ENCODE data around the gene SKAP1. TPM values are rescaled to one million over a fixed set of nuclear protein-coding genes. Genes with fewer than 3 reads are reported as not detected.

The SKAP1 gene
- total and polyA plus RNA-seq, 2 of the 13 experiments (the other 11 are each of a cell fraction or from before 2014, with no cell fraction given) = 0.21 TPM; not detected in 1

GRCh38 chr17:48440669-48441068, 10.7 kb upstream of the SKAP1 start:
- H3K4me2 ChIP-seq (ENCODE audit: low read depth, low read length) = no peak overlapping the region
- BruUV-seq (replicated peaks) = no TSS peak
- FAIRE-seq = no peak

GRCh38 chr17:48439875-48440505, 10.0 kb upstream of the SKAP1 start:
- FAIRE-seq = no peak
- ChIA-PET CTCF (ENCODE audit: low intra/inter-chr PET ratio, low total read pairs) (no interaction called here), POLR2A (no interaction called here)
- Histone ChIP-seq H3K4me2 (ENCODE audit: low read depth, low read length) (no peak overlapping the region), H3K4me3 (replicated peaks in 1 of 3; ENCODE audit: insufficient read depth in 1 of 3, low read depth in 2 of 3, low read length in 3 of 3) (no peak overlapping the region), H3K27ac (ENCODE audit: extremely low read length, insufficient read depth, low read length) (no peak overlapping the region), H4K20me1 (ENCODE audit: insufficient read depth, low read length) (no peaks in the 10 kb centered on the region), H2AFZ (ENCODE audit: low read length) (no peak overlapping the region), H3K4me1 (ENCODE audit: insufficient read depth, low read length) (no peaks in the 10 kb centered on the region), H3K9me3 (ENCODE audit: low read length) (no peaks in the 10 kb centered on the region), H3K9ac (ENCODE audit: insufficient read depth, low read depth, low read length) (no peak overlapping the region), H3K36me3 (replicated peaks in 1 of 2; ENCODE audit: control insufficient read depth in 1 of 2, insufficient read depth in 2 of 2, low read length in 2 of 2) (no peaks in the 10 kb centered on the region), H3K27me3 (ENCODE audit: control insufficient read depth in 1 of 2, insufficient read depth in 2 of 2, low read length in 2 of 2) (peaks cover 3 to 46% of the 10 kb centered on the region in 2 experiments; a peak in 4 of 5 replicates), H3K79me2 (ENCODE audit: insufficient read depth, low read length) (no peaks in the 10 kb centered on the region)
- ATAC-seq = no peak
- intact Hi-C loops (cut with micrococcal nuclease; ENCODE audit: unreplicated experiment) (no loop called here), in situ Hi-C loops (cut with HindIII; ENCODE audit: extremely low pct_ligation_motif_present, low pct_unique_long_range_greater_than_20kb) (no loop called here)
- BruUV-seq (replicated peaks) = no TSS peak
- WGBS (ENCODE audit: low lambda C conversion rate) = 18% methylated on average over 8 of the region's 8 CpGs
- DNase-seq (ENCODE audit: low spot score) = no peak
- TF ChIP-seq SP4 (CRISPR knock-in tag; IDR thresholded peaks at IDR 0.05) (no peak), SKI (IDR thresholded peaks at IDR 0.05; ENCODE audit: partially characterized antibody) (no peak), E2F1 (CRISPR knock-in tag; IDR thresholded peaks at IDR 0.05) (no peak), ZNF460 (CRISPR knock-in tag; IDR thresholded peaks at IDR 0.05; ENCODE audit: borderline replicate concordance) (no peak), REPIN1 (CRISPR knock-in tag; IDR thresholded peaks at IDR 0.05; ENCODE audit: borderline replicate concordance, low read depth) (no peak), ZFP37 (CRISPR knock-in tag; IDR thresholded peaks at IDR 0.05; ENCODE audit: borderline replicate concordance) (no peak), SATB2 (CRISPR knock-in tag; IDR thresholded peaks at IDR 0.05) (no peak), GMEB2 (CRISPR knock-in tag; IDR thresholded peaks at IDR 0.05; ENCODE audit: low read depth) (no peak), ZBTB21 (CRISPR knock-in tag; IDR thresholded peaks at IDR 0.05) (no peak), THAP11 (CRISPR knock-in tag; IDR thresholded peaks at IDR 0.05) (no peak), ATF3 (CRISPR knock-in tag; IDR thresholded peaks at IDR 0.05) (no peak)

More at GRCh38 chr17:48440669-48441068, 10.7 kb upstream of the SKAP1 start:
- 1% methylated on average over 2 of the region's 2 CpGs for WGBS (ENCODE audit: low lambda C conversion rate)
- H3K9ac ChIP-seq (ENCODE audit: insufficient read depth, low read depth, low read length) = no peak overlapping the region
- ChIA-PET CTCF (ENCODE audit: low intra/inter-chr PET ratio, low total read pairs) (no interaction called here), POLR2A (no interaction called here)
- DNase-seq (ENCODE audit: low spot score) (no peak), ATAC-seq (no peak)
- H2AFZ ChIP-seq (ENCODE audit: low read length) = no peak overlapping the region
- H3K79me2 ChIP-seq (ENCODE audit: insufficient read depth, low read length) = no peaks in the 10 kb centered on the region
- H3K9me3 ChIP-seq (ENCODE audit: low read length) = no peaks in the 10 kb centered on the region
- H3K4me1 ChIP-seq (ENCODE audit: insufficient read depth, low read length) = no peaks in the 10 kb centered on the region
- H3K36me3 ChIP-seq (replicated peaks in 1 of 2; ENCODE audit: control insufficient read depth in 1 of 2, insufficient read depth in 2 of 2, low read length in 2 of 2) = no peaks in the 10 kb centered on the region
- no peak overlapping the region for H3K27ac ChIP-seq (ENCODE audit: extremely low read length, insufficient read depth, low read length)
- no peaks in the 10 kb centered on the region for H4K20me1 ChIP-seq (ENCODE audit: insufficient read depth, low read length)
- intact Hi-C loops (cut with micrococcal nuclease; ENCODE audit: unreplicated experiment) = no loop called here
- H3K4me3 ChIP-seq (replicated peaks in 1 of 3; ENCODE audit: insufficient read depth in 1 of 3, low read depth in 2 of 3, low read length in 3 of 3) = no peak overlapping the region
- TF ChIP-seq ZNF512 (CRISPR knock-in tag; IDR thresholded peaks at IDR 0.05) = no peak
- in situ Hi-C loops (cut with HindIII; ENCODE audit: extremely low pct_ligation_motif_present, low pct_unique_long_range_greater_than_20kb) = no loop called here
- H3K27me3 ChIP-seq (ENCODE audit: control insufficient read depth in 1 of 2, insufficient read depth in 2 of 2, low read length in 2 of 2) = peaks cover 3 to 48% of the 10 kb centered on the region in 2 experiments; a peak in 4 of 5 replicates

All from HepG2 (cell line).